OCI-LY7 (cell line): ENCODE results near the gene RAB31.

Source experiments
- CTCF ChIP-seq: fragments of 200-600 bp; sonication (generic); conservative IDR thresholded peaks from 2 replicates; pipeline ENCODE4 v1.5.1; 2014; ENCODE audit warnings: mild to moderate bottlenecking, antibody characterized with exemption, low read length, moderate library complexity, mixed read lengths
- EZH2phosphoT487 ChIP-seq: fragments of 200-600 bp; sonication (generic); IDR thresholded peaks from 2 replicates; pipeline ENCODE4 v1.6.1; 2018; ENCODE audit warnings: low read depth, borderline replicate concordance, mild to moderate bottlenecking, mixed run types, antibody characterized with exemption, low read length, moderate library complexity, mixed read lengths

GRCh38 chr18:9700261-9700796 lies 7.8 kb upstream of the RAB31 start:
- TF ChIP-seq CTCF (no peak), EZH2phosphoT487 (no peak)
